CD4-positive, alpha-beta memory T cell (primary cell): ENCODE measurements around the gene PLBD2. TPM values are rescaled to one million over a fixed set of nuclear protein-coding genes. Genes with fewer than 3 reads are reported as not detected.
A peak's percentile ranks its signal among the peaks of the same experiment; 100 is the strongest.

Experiments used
- CTCF ChIA-PET: fragments of 350-600 bp; sonication (Branson Sonifier 250); formaldehyde crosslinking; loops from one replicate; lab custom pipeline; 2021; ENCODE audit warnings: inconsistent platforms; ENCODE audit not compliant: partially characterized antibody; lab: Charles Lee
- POLR2A ChIA-PET: fragments of 350-600 bp; sonication (Branson Sonifier 250); formaldehyde crosslinking; loops from one replicate; lab custom pipeline; 2021; ENCODE audit not compliant: partially characterized antibody; lab: Charles Lee
- DNase-seq, 5 donors: peaks; one replicate each; pipeline versions ENCODE4 v3.0.0 to v3.0.0-alpha.2; 2020 to 2022; ENCODE audit warnings: mixed read lengths in 1 of 5
- H3K27ac ChIP-seq: one replicate; pipeline ENCODE4 v1.7.0; 2013; ENCODE audit warnings: low read depth, low read length
- H3K27me3 ChIP-seq: 2 replicates; pipeline ENCODE4 v1.7.0; 2013; ENCODE audit warnings: mild to moderate bottlenecking, low read length, moderate library complexity; ENCODE audit not compliant: insufficient read depth
- H3K36me3 ChIP-seq: 2 replicates; pipeline ENCODE4 v1.7.0; 2013; ENCODE audit warnings: mild to moderate bottlenecking, low read length, moderate library complexity; ENCODE audit not compliant: insufficient read depth
- H3K4me1 ChIP-seq: 2 replicates; pipeline ENCODE4 v1.7.0; 2013; ENCODE audit warnings: mild to moderate bottlenecking, low read length, moderate library complexity; ENCODE audit not compliant: insufficient read depth
- H3K4me3 ChIP-seq, 2 donors: one replicate each; pipeline ENCODE4 v1.7.0; 2013; ENCODE audit warnings: low read length in 2 of 2, mild to moderate bottlenecking in 1 of 2
- H3K9me3 ChIP-seq, 2 donors: one replicate each; pipeline ENCODE4 v1.7.0; 2013; ENCODE audit warnings: low read length in 2 of 2, control low read depth in 1 of 2; ENCODE audit not compliant: control insufficient read depth in 1 of 2
- H3K27ac Mint-ChIP-seq, 7 donors: one replicate each; pipeline ENCODE4 v1.8.0; 2020 to 2021; ENCODE audit warnings: mixed read lengths in 7 of 7, mild to moderate bottlenecking in 6 of 7, inconsistent platforms in 3 of 7, moderate library complexity in 3 of 7
- H3K27me3 Mint-ChIP-seq, 2 donors: one replicate each; pipeline ENCODE4 v1.8.0; 2020 to 2021; ENCODE audit warnings: mixed read lengths in 2 of 2
- H3K36me3 Mint-ChIP-seq, 2 donors: one replicate each; pipeline ENCODE4 v1.8.0; 2020 to 2021; ENCODE audit warnings: mixed read lengths in 2 of 2, inconsistent platforms in 1 of 2, mild to moderate bottlenecking in 1 of 2
- H3K4me1 Mint-ChIP-seq, 4 donors: one replicate each; pipeline ENCODE4 v1.8.0; 2020 to 2021; ENCODE audit warnings: mixed read lengths in 4 of 4, mild to moderate bottlenecking in 1 of 4
- H3K4me3 Mint-ChIP-seq, 8 donors: one replicate each; pipeline ENCODE4 v1.8.0; 2020 to 2021; ENCODE audit warnings: mixed read lengths in 8 of 8, mild to moderate bottlenecking in 7 of 8, moderate library complexity in 6 of 8, inconsistent platforms in 3 of 8
- H3K9me3 Mint-ChIP-seq, 8 donors: one replicate each; pipeline ENCODE4 v1.8.0; 2020 to 2021; ENCODE audit warnings: mixed read lengths in 8 of 8, mild to moderate bottlenecking in 5 of 8, inconsistent platforms in 3 of 8, moderate library complexity in 1 of 8
- intact Hi-C: fragments of 100-400 bp; cut with micrococcal nuclease; formaldehyde crosslinking; loops from one replicate; pipeline ENCODE4 v1.15.1; 2023
- polyA plus RNA-seq, 2 donors: library from polyadenylated mRNA; unstranded; fragments of 300-500 nt; fragmentation: Illumina TruSeq; gene quantifications; one replicate each; pipeline ENCODE4 v1.2.3, GENCODE V29; 2021
- total RNA-seq, 2 experiments: library from RNA; stranded (reverse); gene quantifications; one replicate each; pipeline ENCODE4 v1.2.3, GENCODE V29; 2021

The PLBD2 gene
- total and polyA plus RNA-seq, 4 experiments from 2014 or later, result 2.2 to 18.4 (median 13.1) TPM

DNA sequence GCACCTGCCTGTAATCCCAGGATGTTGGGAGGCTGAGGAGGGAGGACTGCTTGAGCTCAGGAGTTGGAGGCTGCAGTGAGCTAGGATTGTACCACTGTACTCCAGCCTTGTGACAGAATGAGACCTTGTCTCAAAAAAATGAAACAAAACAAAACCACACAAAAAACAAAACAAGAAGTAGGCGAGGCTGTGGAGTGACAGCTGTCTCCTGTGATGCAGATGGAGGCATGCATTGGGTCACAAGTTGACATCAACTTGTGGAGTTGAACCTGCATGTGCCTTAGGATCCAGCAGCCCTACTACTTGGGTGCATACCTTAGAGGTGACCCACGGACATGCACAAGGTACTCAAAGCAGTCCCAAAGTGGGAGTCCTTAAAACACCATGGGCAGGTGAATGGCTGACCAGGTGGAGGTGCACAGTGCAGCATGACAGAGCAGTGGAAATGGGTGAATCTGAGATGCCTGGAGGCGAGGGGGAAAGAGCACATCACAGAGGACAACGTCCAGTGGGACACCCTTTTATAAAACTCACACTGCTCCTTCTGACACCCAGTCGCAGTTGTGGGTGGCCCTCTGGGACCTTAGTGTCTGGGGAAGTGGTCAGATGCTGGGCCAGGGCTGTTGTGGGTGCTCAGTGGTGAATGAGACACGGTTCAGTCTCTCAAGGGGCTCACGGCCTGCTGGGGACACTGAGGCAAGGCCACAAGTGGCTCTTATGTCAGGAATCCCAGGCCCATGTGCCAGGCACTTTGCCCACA is 12.7 kb downstream of the PLBD2 start:
- ChIA-PET POLR2A (no interaction called here), CTCF (no interaction called here)
- peak overlapping the region in 1 of 7 donors; percentile 55 for H3K27ac Mint-ChIP-seq
- Histone ChIP-seq H3K27me3 (no peaks in the 10 kb centered on the region), H3K4me1 (no peaks in the 10 kb centered on the region), H3K36me3 (peaks cover 6% of the 10 kb centered on the region), H3K27ac (no peak overlapping the region), H3K4me3 (no peak overlapping the region), H3K9me3 (no peaks in the 10 kb centered on the region)
- H3K27me3 Mint-ChIP-seq, result no peaks in the 10 kb centered on the region
- peaks cover 30 to 47% of the 10 kb centered on the region in 2 donors for H3K36me3 Mint-ChIP-seq
- H3K9me3 Mint-ChIP-seq, result no peaks in the 10 kb centered on the region
- intact Hi-C loops, result no loop called here
- DNase-seq, result no peak
- H3K4me3 Mint-ChIP-seq, result no peak overlapping the region
- peaks cover 0 to 5% (median under 1%) of the 10 kb centered on the region in 4 donors for H3K4me1 Mint-ChIP-seq

DNA sequence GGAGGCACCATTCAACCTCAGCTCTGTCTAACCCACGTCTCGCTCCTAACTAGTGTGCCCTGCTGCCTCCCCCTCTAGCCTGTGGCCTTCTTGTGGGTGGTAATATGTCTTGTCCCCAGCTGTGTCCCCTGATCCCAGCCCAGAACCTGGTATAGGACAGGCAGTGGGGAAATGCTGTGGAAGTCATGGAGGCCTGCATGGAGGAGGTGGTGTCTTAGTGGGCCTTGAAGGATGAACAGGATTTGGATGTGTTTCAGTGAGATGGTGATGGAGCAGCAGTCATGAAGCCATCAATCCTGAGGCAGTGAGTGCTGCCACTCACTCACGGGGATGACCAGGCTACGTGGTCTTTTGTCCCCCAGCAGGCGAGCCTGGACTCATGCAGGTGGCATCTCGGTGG is 13.4 kb downstream of the PLBD2 start:
- H3K4me1 ChIP-seq, result no peaks in the 10 kb centered on the region
- no peak for DNase-seq
- POLR2A ChIA-PET, result no interaction called here
- no peaks in the 10 kb centered on the region for H3K9me3 ChIP-seq
- intact Hi-C loops, result no loop called here
- H3K27me3 ChIP-seq, result no peaks in the 10 kb centered on the region
- peaks cover 28 to 49% of the 10 kb centered on the region in 2 donors for H3K36me3 Mint-ChIP-seq
- CTCF ChIA-PET, result no interaction called here
- no peaks in the 10 kb centered on the region for H3K27me3 Mint-ChIP-seq
- H3K4me1 Mint-ChIP-seq, result peaks cover 0 to 5% (median under 1%) of the 10 kb centered on the region in 4 donors
- H3K9me3 Mint-ChIP-seq, result no peaks in the 10 kb centered on the region
- peaks cover 6% of the 10 kb centered on the region for H3K36me3 ChIP-seq
- H3K27ac ChIP-seq, result no peak overlapping the region
- H3K27ac Mint-ChIP-seq, result peak overlapping the region in 1 of 7 donors; percentile 47
- no peak overlapping the region for H3K4me3 Mint-ChIP-seq
- H3K4me3 ChIP-seq, result no peak overlapping the region

DNA sequence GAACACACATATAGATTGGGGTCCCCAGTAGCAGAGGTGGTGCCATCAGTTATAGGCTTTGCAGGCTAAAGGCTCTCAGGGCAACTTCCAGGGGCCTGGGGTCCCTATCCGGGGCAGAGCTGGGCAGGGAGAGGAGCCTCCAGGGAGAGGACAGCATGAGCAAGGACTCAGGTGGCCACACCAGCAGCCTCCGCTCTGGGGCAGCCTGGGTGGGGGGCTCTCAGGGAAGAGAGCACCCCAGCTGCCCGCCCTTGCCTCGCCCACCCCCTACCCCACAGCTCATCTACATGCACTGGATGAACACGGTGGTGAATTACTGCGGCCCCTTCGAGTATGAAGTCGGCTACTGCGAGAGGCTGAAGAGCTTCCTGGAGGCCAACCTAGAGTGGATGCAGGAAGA is 14.0 kb downstream of the PLBD2 start:
- Mint-ChIP-seq H3K4me3 (no peak overlapping the region), H3K36me3 (peaks cover 32 to 54% of the 10 kb centered on the region in 2 donors), H3K9me3 (no peaks in the 10 kb centered on the region), H3K27ac (no peak overlapping the region), H3K4me1 (peaks cover 0 to 5% (median under 1%) of the 10 kb centered on the region in 4 donors), H3K27me3 (no peaks in the 10 kb centered on the region)
- CTCF ChIA-PET, result no interaction called here
- intact Hi-C loops, result no loop called here
- no peak for DNase-seq
- Histone ChIP-seq H3K4me3 (no peak overlapping the region), H3K9me3 (no peaks in the 10 kb centered on the region), H3K27me3 (no peaks in the 10 kb centered on the region), H3K4me1 (no peaks in the 10 kb centered on the region), H3K27ac (no peak overlapping the region), H3K36me3 (peaks cover 6% of the 10 kb centered on the region)
- POLR2A ChIA-PET, result no interaction called here

DNA sequence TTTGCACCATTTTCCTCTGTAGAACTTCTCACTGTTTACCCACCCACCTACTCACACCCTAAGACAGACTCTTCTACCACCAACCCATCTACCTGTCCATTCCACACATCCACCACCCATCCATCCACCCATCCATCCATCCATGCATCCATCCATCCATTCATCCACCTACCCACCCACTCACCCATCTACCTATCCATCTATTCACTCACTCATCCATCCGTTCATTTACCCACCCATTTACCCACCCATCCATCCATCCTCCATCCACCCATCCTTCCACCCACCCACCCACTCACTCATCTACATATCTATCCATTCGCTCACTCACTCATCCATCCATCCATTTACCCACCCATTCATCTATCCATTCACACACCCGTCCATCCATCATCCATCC is 15.1 kb downstream of the PLBD2 start:
- CTCF ChIA-PET, result no interaction called here
- Histone ChIP-seq H3K9me3 (no peaks in the 10 kb centered on the region), H3K4me3 (no peak overlapping the region), H3K27me3 (no peaks in the 10 kb centered on the region), H3K4me1 (no peaks in the 10 kb centered on the region), H3K36me3 (peaks cover 6% of the 10 kb centered on the region), H3K27ac (no peak overlapping the region)
- intact Hi-C loops, result no loop called here
- no peak for DNase-seq
- Mint-ChIP-seq H3K36me3 (peaks cover 35 to 56% of the 10 kb centered on the region in 2 donors), H3K27ac (no peak overlapping the region), H3K9me3 (no peaks in the 10 kb centered on the region), H3K4me3 (no peak overlapping the region), H3K4me1 (peaks cover 0 to 2% (median under 1%) of the 10 kb centered on the region in 4 donors), H3K27me3 (no peaks in the 10 kb centered on the region)
- POLR2A ChIA-PET, result no interaction called here

DNA sequence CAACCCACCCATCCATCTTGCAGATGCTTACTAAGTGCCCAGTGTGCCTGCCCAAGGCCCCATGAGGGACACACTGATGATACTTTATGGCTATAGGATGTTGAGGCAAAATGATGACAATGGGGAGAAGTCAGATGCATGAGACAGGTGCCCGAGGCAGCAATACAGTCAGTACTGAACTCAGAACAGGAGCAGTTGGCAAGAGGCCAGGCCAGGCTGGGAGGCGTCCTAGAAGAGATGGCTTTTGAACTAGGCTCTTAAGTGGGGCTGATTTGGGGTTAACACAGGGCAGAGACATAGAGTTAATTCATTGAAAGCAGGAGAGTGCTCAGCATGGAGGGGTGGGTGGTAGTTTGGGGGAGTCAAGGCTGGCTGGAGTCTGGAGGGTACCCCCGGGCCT is 15.6 kb downstream of the PLBD2 start:
- Histone ChIP-seq H3K36me3 (peaks cover 6% of the 10 kb centered on the region), H3K4me1 (no peaks in the 10 kb centered on the region), H3K9me3 (no peaks in the 10 kb centered on the region), H3K4me3 (no peak overlapping the region), H3K27ac (no peak overlapping the region), H3K27me3 (no peaks in the 10 kb centered on the region)
- CTCF ChIA-PET, result no interaction called here
- Mint-ChIP-seq H3K27ac (no peak overlapping the region), H3K36me3 (peaks cover 35 to 58% of the 10 kb centered on the region in 2 donors), H3K4me1 (peaks cover 0 to 2% (median 0%) of the 10 kb centered on the region in 4 donors), H3K9me3 (no peaks in the 10 kb centered on the region), H3K27me3 (no peaks in the 10 kb centered on the region), H3K4me3 (no peak overlapping the region)
- intact Hi-C loops, result no loop called here
- DNase-seq, result no peak
- POLR2A ChIA-PET, result no interaction called here

DNA sequence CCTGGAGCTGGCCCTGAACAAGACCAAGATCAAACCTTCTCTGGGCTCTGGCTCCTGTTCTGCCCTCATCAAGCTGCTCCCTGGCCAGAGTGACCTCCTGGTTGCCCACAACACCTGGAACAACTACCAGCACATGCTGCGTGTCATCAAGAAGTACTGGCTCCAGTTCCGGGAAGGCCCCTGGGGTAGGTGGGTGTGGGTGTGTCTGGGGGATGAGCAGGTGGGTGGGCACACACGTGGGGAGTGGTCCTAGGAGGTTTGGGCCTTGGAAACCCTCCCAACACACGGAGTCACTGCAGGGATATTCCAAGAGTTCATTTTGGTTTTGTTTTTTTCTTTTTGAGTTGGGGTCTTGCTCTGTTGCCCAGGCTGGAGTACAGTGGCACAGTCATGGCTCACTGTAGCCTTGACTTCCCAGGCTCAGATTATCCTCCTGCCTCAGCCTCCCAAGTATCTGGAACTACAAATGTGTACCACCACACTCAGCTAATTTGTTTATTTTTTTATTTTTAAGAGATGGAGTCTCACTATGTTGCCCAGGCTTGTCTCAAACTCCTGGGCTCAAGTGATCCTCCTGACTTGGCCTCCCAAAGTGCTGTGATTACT is 16.5 kb downstream of the PLBD2 start:
- no peaks in the 10 kb centered on the region for H3K4me1 ChIP-seq
- peaks cover 6% of the 10 kb centered on the region for H3K36me3 ChIP-seq
- Mint-ChIP-seq H3K4me3 (no peak overlapping the region), H3K9me3 (no peaks in the 10 kb centered on the region), H3K27ac (no peak overlapping the region), H3K27me3 (no peaks in the 10 kb centered on the region), H3K4me1 (peaks cover 0 to 2% (median 0%) of the 10 kb centered on the region in 4 donors), H3K36me3 (peaks cover 35 to 56% of the 10 kb centered on the region in 2 donors)
- H3K27ac ChIP-seq, result no peak overlapping the region
- H3K27me3 ChIP-seq, result no peaks in the 10 kb centered on the region
- H3K4me3 ChIP-seq, result no peak overlapping the region
- ChIA-PET CTCF (interaction anchor here (0.7 kb wide), 1 partner anchor 29 kb away, joined by 3 read pairs; no protein-coding TSS in a partner anchor), POLR2A (no interaction called here)
- H3K9me3 ChIP-seq, result no peaks in the 10 kb centered on the region
- intact Hi-C loops, result no loop called here
- DNase-seq, result no peak

DNA sequence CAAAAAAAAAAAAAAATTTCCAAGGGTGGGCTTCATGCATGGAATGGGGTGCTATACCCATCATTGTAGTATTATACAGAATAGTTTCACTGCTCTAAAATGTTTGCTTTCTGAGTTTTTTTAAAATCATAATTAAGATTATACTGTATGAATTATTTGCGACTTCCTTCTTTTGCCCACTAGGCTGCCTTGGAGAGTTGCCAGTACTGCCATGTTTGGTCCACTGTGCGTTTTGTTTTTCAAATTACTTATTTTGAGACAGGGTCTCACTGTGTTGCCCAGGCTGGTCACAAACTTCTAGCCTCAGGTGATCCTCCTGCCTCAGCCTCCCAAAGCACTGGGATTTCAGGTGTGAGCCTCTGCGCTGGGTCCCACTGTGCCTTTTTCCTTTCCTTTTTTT is 19.9 kb downstream of the PLBD2 start:
- Histone ChIP-seq H3K27ac (no peak overlapping the region), H3K4me1 (no peaks in the 10 kb centered on the region), H3K4me3 (no peak overlapping the region), H3K27me3 (no peaks in the 10 kb centered on the region), H3K36me3 (peaks cover 6% of the 10 kb centered on the region), H3K9me3 (no peaks in the 10 kb centered on the region)
- Mint-ChIP-seq H3K27ac (no peak overlapping the region), H3K36me3 (peaks cover 29 to 54% of the 10 kb centered on the region in 2 donors), H3K27me3 (no peaks in the 10 kb centered on the region), H3K9me3 (no peaks in the 10 kb centered on the region), H3K4me1 (no peaks in the 10 kb centered on the region), H3K4me3 (no peak overlapping the region)
- ChIA-PET CTCF (no interaction called here), POLR2A (no interaction called here)
- intact Hi-C loops, result no loop called here
- DNase-seq, result no peak
